RWPE2 (cell line): ENCODE measurements around the gene ZSCAN5C.
A peak's percentile ranks its signal among the peaks of the same experiment; 100 is the strongest.
"Not testable (repeated sequence)": the region's sequence is repeated elsewhere in the genome, so short reads cannot be mapped to it uniquely, and the experiment has no call there.

ENCODE experiments used
- ATAC-seq: fragments of 200-7000 bp; cut with Tn5 transposase; 3 replicates; pipeline ENCODE4 v1.9.1; 2021; ENCODE audit warnings: low read depth
- DNase-seq: peaks from one replicate; pipeline ENCODE4 v3.0.0-alpha.2; 2020; ENCODE audit warnings: low spot score
- H3K27ac ChIP-seq: fragments of 450-650 bp; 2 replicates; pipeline ENCODE4 v1.5.1; 2017; ENCODE audit warnings: mild to moderate bottlenecking; ENCODE audit not compliant: poor library complexity, severe bottlenecking
- H3K27me3 ChIP-seq: fragments of 250-450 bp; sonication (Bioruptor Pico); 2 replicates; pipeline ENCODE4 v1.5.1; 2021; ENCODE audit warnings: mild to moderate bottlenecking, moderate library complexity; ENCODE audit not compliant: insufficient read depth, poor library complexity, severe bottlenecking
- H3K36me3 ChIP-seq: fragments of 250-450 bp; sonication (Bioruptor Pico); 2 replicates; pipeline ENCODE4 v1.5.1; 2020; ENCODE audit warnings: low read depth, mild to moderate bottlenecking, moderate library complexity
- H3K4me1 ChIP-seq: fragments of 250-450 bp; sonication (Bioruptor Pico); 2 replicates; pipeline ENCODE4 v1.5.1; 2021; ENCODE audit warnings: mild to moderate bottlenecking, moderate library complexity; ENCODE audit not compliant: insufficient read depth, poor library complexity, severe bottlenecking
- H3K4me3 ChIP-seq: fragments of 250-450 bp; sonication (Bioruptor Pico); 2 replicates; pipeline ENCODE4 v1.5.1; 2021; ENCODE audit warnings: mild to moderate bottlenecking, moderate library complexity; ENCODE audit not compliant: severe bottlenecking
- H3K9me3 ChIP-seq: fragments of 250-450 bp; sonication (Bioruptor Pico); 2 replicates; pipeline ENCODE4 v1.5.1; 2021; ENCODE audit warnings: mild to moderate bottlenecking, moderate library complexity; ENCODE audit not compliant: severe bottlenecking
- CTCF ChIP-seq: fragments of 450-650 bp; IDR thresholded peaks from one replicate; pipeline ENCODE4 v1.5.1; 2017; ENCODE audit warnings: mild to moderate bottlenecking, moderate library complexity; ENCODE audit not compliant: poor library complexity, severe bottlenecking

ZSCAN5C gene

DNA sequence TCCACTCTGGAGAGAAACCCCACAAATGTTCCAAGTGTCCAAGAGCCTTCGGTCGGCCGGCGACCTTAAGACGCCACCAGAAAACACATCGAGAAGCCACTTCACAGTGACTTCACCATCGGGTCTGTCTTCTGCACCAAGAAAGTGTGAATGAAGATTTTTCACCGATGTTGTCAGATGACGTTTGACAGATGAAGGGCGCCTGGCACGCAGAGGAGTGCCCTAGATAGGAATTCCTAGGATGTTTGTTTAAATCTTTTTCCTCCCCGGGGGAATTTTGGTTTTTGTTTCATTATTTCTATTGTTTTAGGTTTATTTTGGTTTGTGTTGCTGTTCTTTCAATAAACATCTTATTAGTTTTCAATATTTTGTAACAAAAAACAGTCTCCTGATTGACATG lies 7.0 kb downstream of the ZSCAN5C start:
- Histone ChIP-seq H3K4me3 (no peak overlapping the region), H3K27me3 (no peaks in the 10 kb centered on the region), H3K36me3 (no peaks in the 10 kb centered on the region), H3K9me3 (no peaks in the 10 kb centered on the region), H3K4me1 (no peaks in the 10 kb centered on the region), H3K27ac (no peak overlapping the region)
- DNase-seq (no peak), ATAC-seq (no peak)
- TF ChIP-seq CTCF: no peak

- H3K9me3 ChIP-seq, H3K27ac ChIP-seq, H3K4me1 ChIP-seq, DNase-seq, ATAC-seq, H3K36me3 ChIP-seq, H3K4me3 ChIP-seq, H3K27me3 ChIP-seq: not testable (repeated sequence)
Observed at GRCh38 chr19:56210036-56210435, 8.0 kb downstream of the ZSCAN5C start.

DNA sequence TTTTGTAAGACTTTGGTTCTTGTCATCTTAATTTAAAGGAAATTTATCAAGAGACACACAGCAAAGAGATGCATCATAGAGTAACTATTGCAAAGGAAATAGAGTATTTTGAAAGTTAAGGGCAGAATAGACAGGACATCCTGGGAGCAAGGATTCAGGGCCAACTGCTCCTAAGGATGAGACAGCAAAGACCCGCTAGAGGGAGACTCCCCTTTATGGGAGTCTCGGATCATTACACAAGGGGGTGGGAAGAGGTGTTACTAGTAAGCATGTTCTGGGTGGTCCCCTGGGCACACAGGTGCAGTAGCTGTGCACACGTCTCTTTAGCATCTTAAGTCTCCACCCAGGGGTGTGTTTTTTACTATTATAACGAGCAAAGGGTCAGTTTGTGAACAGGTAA lies 9.6 kb downstream of the ZSCAN5C start:
- no peaks in the 10 kb centered on the region for H3K4me1 ChIP-seq
- TF ChIP-seq CTCF: no peak
- DNase-seq (no peak), ATAC-seq (no peak)
- no peaks in the 10 kb centered on the region for H3K36me3 ChIP-seq
- no peaks in the 10 kb centered on the region for H3K27me3 ChIP-seq
- H3K27ac ChIP-seq: no peak overlapping the region
- H3K4me3 ChIP-seq: no peak overlapping the region
- H3K9me3 ChIP-seq: no peaks in the 10 kb centered on the region

GRCh38 chr19:56217039-56217949 lies 15.2 kb downstream of the ZSCAN5C start:
- no peak for DNase-seq
- Histone ChIP-seq H3K4me3 (peak overlapping the region; percentile 26), H3K36me3 (no peaks in the 10 kb centered on the region), H3K27me3 (no peaks in the 10 kb centered on the region), H3K9me3 (no peaks in the 10 kb centered on the region), H3K27ac (no peak overlapping the region), H3K4me1 (no peaks in the 10 kb centered on the region)
- no peak for TF ChIP-seq CTCF
- peak; percentile 82 for ATAC-seq

DNA sequence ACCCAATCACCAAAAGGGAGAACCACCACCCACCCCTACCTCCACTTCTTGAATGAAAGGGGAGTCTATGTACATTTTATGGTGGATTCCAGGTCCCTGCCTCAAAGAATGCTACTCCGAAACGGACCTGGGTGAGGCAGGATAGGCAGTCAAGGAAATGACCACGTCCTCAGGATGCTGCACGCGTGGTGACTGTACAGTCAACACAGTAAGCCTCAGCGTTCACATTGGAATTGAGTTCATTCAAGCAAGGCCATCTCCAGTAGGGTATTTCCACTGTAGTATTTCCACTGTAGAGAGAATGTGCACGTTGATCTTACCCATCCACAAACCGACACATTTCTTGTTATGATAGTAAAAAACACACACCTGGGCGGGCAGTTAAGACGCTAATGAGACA lies 16.9 kb downstream of the ZSCAN5C start:
- Histone ChIP-seq H3K36me3 (no peaks in the 10 kb centered on the region), H3K4me3 (no peak overlapping the region), H3K9me3 (no peaks in the 10 kb centered on the region), H3K27me3 (no peaks in the 10 kb centered on the region), H3K4me1 (no peaks in the 10 kb centered on the region), H3K27ac (no peak overlapping the region)
- no peak for DNase-seq
- TF ChIP-seq CTCF: no peak
- ATAC-seq: no peak
